A673 (cell line): Measurements from ENCODE around the gene MAML3.

ENCODE experiments used
- CTCF ChIP-seq: fragments of 300-800, 200-600 bp; sonication (generic); conservative IDR thresholded peaks from 2 replicates; pipeline ENCODE4 v1.5.1; 2017; ENCODE audit warnings: low read depth, mild to moderate bottlenecking, antibody characterized with exemption, low read length, moderate library complexity, mixed read lengths
- EZH2 ChIP-seq: fragments of 200-600 bp; sonication (generic); IDR thresholded peaks from 2 replicates; pipeline ENCODE4 v1.6.1; 2017; ENCODE audit warnings: borderline replicate concordance, low read depth, mild to moderate bottlenecking, mixed read lengths, antibody characterized with exemption, low read length; ENCODE audit not compliant: poor library complexity, severe bottlenecking

DNA sequence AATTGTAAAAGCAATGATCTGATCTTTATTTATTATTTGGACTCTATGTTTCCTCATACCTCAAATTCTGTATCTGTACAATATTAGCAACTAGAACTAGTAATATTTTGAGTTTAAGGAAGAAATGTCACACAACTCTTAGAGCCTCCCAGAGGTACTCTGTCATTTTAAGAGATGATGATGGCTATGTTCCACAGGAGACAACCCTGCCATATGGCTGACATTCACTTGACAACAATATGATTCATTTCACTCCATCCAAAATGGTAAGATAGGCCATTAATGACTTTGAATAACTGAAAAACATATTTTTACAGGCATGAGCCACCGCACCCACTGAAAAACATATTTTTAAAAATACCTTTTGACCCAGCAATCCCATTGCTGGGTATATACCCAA is 190.3 kb downstream of the MAML3 start:
- TF ChIP-seq CTCF (no peak), EZH2 (no peak)
